Measurements from ENCODE around the gene KCNS1. TPM values are rescaled to one million over a fixed set of nuclear protein-coding genes. Genes with fewer than 3 reads are reported as not detected.

The KCNS1 gene
- total RNA-seq, 2 donors from 2014 or later = 0.18 to 1.5 TPM

- H3K27me3 Mint-ChIP-seq (ENCODE audit: insufficient read depth) = no peaks in the 10 kb centered on the region
- no peak overlapping the region for H3K27ac Mint-ChIP-seq
Measured at GRCh38 chr20:45069261-45069660, 31.7 kb downstream of the KCNS1 start.

DNA sequence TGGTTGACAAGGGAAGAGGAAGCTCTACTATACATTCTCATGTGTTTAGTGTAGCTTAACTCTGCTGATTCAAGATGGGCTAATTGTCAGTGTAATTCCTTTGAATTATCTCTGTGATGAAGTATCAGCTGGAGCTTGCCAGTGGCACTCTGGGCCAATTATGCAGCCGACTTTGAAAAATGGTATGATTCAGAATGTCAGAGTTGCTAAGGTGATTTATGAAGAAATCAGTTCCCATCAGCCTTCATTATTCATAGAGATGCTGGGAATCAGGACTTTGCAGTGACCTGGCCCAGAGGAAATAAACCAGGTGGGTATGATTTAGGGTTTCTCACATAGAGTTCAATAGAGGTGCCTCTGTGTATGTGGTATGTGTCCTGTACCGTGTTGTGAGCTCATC, 33.4 kb downstream of the KCNS1 start:
- Histone ChIP-seq H3K36me3 (ENCODE audit: control insufficient read depth, insufficient read depth, low read length) (peaks cover 3% of the 10 kb centered on the region), H3K4me3 (ENCODE audit: low read length) (no peak overlapping the region), H3K9me3 (ENCODE audit: control insufficient read depth, low read length) (peaks cover 5% of the 10 kb centered on the region), H3K27me3 (ENCODE audit: control insufficient read depth, insufficient read depth, low read length, poor library complexity, severe bottlenecking) (no peaks in the 10 kb centered on the region), H3K9ac (ENCODE audit: extremely low read depth, low read length, poor library complexity, severe bottlenecking) (no peak overlapping the region), H3K4me1 (ENCODE audit: control insufficient read depth, insufficient read depth, low read length) (no peaks in the 10 kb centered on the region), H3K27ac (ENCODE audit: low read depth, low read length) (no peak overlapping the region)
- H3K27ac Mint-ChIP-seq = no peak overlapping the region
- H3K36me3 Mint-ChIP-seq (ENCODE audit: low read depth) = peaks cover 27% of the 10 kb centered on the region
- H3K27me3 Mint-ChIP-seq (ENCODE audit: insufficient read depth) = no peaks in the 10 kb centered on the region
- peaks cover 7% of the 10 kb centered on the region for H3K9me3 Mint-ChIP-seq
- no peak for DNase-seq
- WGBS, 2 experiments (ENCODE audit: insufficient coverage in 1 of 2, insufficient read length in 1 of 2) = 100% methylated on average over 1 of the region's 2 CpGs
- H3K4me3 Mint-ChIP-seq = no peak overlapping the region
- H3K4me1 Mint-ChIP-seq = peaks cover 3% of the 10 kb centered on the region
- TF ChIP-seq CTCF (conservative IDR thresholded peaks at IDR 0.05) = no peak

More at GRCh38 chr20:45069261-45069660, 31.7 kb downstream of the KCNS1 start:
- Mint-ChIP-seq H3K9me3 (no peaks in the 10 kb centered on the region), H3K36me3 (ENCODE audit: low read depth) (peaks cover 18% of the 10 kb centered on the region), H3K4me1 (no peaks in the 10 kb centered on the region), H3K4me3 (no peak overlapping the region)
- Histone ChIP-seq H3K9ac (ENCODE audit: extremely low read depth, low read length, poor library complexity, severe bottlenecking) (no peak overlapping the region), H3K4me3 (ENCODE audit: low read length) (no peak overlapping the region), H3K27ac (ENCODE audit: low read depth, low read length) (no peak overlapping the region), H3K9me3 (ENCODE audit: control insufficient read depth, low read length) (no peaks in the 10 kb centered on the region), H3K4me1 (ENCODE audit: control insufficient read depth, insufficient read depth, low read length) (no peaks in the 10 kb centered on the region), H3K36me3 (ENCODE audit: control insufficient read depth, insufficient read depth, low read length) (no peaks in the 10 kb centered on the region), H3K27me3 (ENCODE audit: control insufficient read depth, insufficient read depth, low read length, poor library complexity, severe bottlenecking) (no peaks in the 10 kb centered on the region)
- TF ChIP-seq CTCF (conservative IDR thresholded peaks at IDR 0.05) = no peak
- 83% methylated on average over 1 of the region's 1 CpG; no CpG with 5 or more reads in 1 of the 2 experiments for WGBS, 2 experiments (ENCODE audit: insufficient coverage in 1 of 2, insufficient read length in 1 of 2)
- DNase-seq = no peak

- no peaks in the 10 kb centered on the region for H3K27me3 ChIP-seq (ENCODE audit: control insufficient read depth, insufficient read depth, low read length, poor library complexity, severe bottlenecking)
- peaks cover 7% of the 10 kb centered on the region for H3K36me3 ChIP-seq (ENCODE audit: control insufficient read depth, insufficient read depth, low read length)
- H3K27ac ChIP-seq (ENCODE audit: low read depth, low read length) = no peak overlapping the region
- Mint-ChIP-seq H3K4me1 (peaks cover 3% of the 10 kb centered on the region), H3K27ac (no peak overlapping the region), H3K9me3 (peaks cover 10% of the 10 kb centered on the region), H3K27me3 (ENCODE audit: insufficient read depth) (no peaks in the 10 kb centered on the region), H3K36me3 (ENCODE audit: low read depth) (peaks cover 30% of the 10 kb centered on the region), H3K4me3 (no peak overlapping the region)
- H3K9ac ChIP-seq (ENCODE audit: extremely low read depth, low read length, poor library complexity, severe bottlenecking) = no peak overlapping the region
- H3K9me3 ChIP-seq (ENCODE audit: control insufficient read depth, low read length) = peaks cover 5% of the 10 kb centered on the region
- no peaks in the 10 kb centered on the region for H3K4me1 ChIP-seq (ENCODE audit: control insufficient read depth, insufficient read depth, low read length)
- 94 to 100% methylated on average over 1 to 4 of the region's 4 CpGs for WGBS, 2 experiments (ENCODE audit: insufficient coverage in 1 of 2, insufficient read length in 1 of 2)
- no peak for TF ChIP-seq CTCF (conservative IDR thresholded peaks at IDR 0.05)
- DNase-seq = no peak
- H3K4me3 ChIP-seq (ENCODE audit: low read length) = no peak overlapping the region
Measured at GRCh38 chr20:45067087-45067486, 33.8 kb downstream of the KCNS1 start.

Measured in endodermal cell (in vitro differentiated cells).